Measurements from ENCODE around the gene LMOD2.

Gene LMOD2

DNA sequence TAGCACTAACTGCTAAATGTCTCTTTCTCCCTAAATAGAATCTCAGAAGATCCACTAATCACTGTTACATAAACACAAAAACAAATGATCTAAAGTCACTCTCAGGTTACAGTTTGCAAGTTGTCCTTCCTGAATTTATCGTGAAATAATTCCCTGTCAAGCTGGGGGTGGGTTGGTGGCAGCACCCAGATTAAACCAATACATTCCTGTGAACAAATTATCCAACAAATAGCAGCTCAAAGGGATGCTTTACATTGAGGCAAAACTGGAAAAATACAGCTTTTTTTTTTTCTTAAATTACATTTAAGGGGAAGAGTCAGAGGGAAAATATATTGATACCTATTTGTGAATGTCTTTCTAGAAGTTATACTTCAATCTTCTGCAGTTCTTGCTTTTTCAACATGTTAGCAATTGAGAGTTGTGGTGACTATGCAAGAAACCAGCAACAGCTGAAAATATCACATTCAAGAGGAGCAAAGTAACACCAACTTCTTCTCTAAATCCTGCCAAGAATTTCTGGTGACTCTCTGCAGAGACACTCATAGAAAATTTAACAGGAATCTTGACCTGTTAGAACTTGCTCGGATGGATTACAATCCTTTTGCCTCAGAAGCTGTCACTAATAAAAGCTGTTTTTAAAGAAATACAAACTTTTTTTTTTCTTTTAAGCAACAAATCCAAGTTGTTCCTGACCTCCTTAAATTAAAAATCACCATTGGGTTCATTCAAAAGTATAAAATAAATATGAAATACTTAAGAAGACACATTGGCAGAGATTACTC is 18.9 kb downstream of the LMOD2 start:
- no peak for DNase-seq

DNA sequence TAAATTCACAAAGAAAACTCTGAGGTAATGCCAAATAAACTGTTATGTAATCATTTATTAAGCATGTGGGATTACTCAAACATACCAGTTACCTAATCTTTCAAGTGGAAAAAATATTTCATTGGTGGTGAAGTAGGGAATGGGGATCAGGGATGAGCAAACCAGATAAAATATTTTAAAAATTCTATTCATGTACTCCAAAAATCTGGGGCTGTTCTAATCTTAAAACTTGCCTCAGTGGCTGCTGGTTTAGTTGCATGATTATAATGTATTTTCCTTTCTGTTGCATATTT is 19.5 kb downstream of the LMOD2 start:
- DNase-seq, result no peak

DNA sequence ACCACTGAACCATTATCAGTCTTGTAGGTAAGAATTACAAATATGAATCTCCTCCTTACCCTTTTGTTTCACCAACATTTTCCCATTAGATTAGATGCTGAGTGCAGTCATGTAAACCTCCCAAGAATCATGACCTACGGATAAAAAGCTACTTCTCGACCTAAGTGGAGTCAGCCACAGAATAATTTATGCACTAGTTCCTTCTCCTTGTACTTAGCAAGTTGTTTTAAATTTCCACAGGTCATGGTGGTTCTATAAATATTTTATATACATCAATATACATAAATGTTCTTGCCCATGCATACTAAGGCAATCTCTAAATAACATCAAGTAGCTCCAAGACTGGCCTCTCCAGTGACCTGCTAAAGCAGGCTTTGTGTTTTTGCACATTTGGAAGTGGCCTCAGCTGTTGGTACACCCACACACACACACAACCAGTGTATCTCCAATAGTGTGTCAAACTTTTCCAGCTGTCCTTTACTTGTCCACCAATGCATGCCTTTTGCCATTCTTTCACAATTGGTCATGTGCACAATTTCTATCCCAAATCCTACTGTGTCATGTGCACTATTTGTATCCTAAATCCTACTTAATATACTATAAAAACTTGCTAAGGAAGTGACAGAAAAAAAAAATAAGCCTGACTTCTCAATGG is 21.5 kb downstream of the LMOD2 start:
- no peak for DNase-seq

DNA sequence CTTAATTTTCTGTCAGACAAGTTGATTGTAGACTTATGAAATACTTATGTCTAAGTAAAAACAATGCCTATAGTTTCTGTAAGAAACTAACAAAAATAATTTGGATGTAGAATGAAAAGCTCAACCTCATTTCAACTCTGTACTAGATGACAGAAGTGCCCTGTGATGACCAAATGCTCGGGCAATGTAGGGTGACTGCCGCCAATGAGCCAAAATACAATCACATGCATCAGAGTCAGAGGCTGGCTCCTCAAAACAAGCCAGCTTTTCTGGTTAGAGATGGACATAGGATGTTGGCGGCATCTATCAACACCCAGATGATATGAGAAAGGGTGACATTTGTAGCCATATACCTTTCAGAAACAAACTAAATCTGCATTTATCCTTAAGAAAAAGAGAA is 23.9 kb downstream of the LMOD2 start:
- no peak for DNase-seq

DNA sequence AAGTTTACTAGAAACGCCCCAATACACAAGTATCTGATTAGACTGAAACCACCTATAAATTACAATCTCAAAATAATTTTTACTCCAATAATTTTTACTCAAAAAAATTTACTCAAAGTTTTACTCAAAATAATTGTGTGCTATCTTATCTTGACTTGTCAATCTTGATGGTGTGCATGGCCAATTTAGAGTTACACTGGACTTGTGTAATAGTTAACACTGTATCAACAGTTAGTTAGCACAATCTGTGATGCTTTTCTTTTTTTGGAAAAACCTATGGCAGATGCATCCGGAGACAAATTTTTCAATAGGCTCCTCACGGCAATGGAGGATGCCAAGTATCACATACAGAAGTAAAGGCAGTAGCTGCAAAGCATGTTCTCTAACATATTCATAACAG is 24.9 kb downstream of the LMOD2 start:
- DNase-seq, result no peak

DNA sequence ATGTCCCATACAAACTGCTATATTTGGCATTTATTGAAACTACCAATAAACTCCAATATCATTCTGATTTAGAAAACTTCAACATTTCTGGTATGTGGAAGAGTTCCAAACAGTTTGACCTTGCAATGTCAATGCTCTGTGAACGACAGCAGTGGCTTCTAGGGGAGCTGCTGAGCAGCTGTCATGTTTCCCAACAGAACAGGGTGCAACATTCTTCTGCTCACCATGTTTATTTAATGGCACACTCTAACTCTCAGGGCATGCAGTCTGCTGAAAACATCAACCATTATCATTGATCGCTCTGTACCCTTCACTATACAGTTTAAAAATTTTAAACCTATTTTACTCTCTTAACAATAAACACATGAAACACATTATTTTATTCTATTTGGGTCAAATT is 25.9 kb downstream of the LMOD2 start:
- DNase-seq, result no peak

DNA sequence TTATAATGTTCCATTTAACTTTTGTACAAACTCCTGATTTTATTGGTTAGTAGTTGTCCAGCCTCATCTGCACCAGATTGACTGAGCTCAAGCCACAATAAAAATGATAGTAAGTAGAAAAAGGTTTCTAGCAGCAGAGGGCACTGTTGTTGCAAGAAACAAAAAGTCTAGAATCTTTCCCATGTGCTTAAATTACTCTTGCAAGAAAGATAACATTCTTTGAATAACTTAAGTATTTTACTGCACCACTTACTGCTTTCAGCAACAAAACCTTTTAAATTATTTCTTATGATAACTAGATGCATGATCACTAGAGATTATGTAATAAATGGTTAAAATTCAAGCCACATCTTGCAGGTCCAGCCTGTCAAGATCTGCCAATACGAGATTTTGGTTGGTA is 27.0 kb downstream of the LMOD2 start:
- DNase-seq, result peak; percentile 61

DNA sequence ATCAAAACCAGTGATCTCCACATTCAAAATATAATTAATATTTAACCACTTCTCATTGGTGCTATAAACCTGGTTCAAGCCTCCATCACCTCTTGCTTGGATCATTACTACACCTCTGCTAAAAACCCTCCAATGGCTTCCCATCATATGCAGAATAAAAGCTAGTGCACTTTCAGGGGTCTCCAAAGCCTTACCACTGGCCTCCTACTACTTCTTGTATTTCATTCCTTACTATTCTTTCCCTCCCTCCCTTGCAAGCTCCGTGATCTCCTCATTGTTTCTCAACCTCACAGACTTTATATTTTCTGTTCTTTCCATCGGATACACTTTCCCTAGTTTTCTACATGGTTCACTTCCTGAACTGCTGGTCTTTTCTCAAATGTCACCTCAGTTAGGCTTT is 31.5 kb downstream of the LMOD2 start:
- no peak for DNase-seq

DNA sequence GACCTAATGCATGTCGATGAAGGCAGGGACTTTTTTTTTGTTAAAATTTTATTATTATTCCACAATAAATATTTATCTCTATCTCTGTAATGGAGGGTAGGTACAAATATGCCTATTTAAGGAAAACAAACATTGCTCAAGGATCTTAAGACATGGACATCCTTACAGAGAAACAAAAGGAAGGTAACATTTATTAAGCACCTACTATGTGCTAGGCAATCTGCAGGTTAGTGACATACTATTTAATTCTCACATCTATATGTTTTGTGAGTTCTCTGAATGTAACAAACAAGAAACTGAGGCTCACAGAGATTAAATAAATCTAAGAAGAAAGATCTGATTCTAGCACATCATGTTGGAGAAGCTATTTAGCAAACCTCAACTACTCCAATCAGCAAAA is 32.1 kb downstream of the LMOD2 start:
- DNase-seq, result no peak

DNA sequence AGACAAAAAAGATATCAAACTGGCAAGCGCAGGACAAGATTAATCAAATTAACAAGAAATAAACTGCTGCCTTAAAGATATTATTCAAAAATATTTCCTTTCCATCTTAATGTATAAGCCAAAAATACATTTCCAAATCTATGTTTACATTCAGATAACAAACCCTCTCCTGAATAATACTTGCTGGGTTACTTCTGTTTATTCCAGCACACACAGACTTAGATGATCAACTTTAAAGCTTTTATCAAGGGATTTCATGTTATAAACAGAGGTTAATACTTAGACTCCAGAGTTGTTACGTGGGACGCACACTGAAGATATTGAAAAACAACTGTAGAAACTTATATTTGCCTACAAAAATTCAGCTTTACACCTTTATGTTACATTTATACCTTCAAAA is 33.6 kb downstream of the LMOD2 start:
- DNase-seq, result no peak

DNA sequence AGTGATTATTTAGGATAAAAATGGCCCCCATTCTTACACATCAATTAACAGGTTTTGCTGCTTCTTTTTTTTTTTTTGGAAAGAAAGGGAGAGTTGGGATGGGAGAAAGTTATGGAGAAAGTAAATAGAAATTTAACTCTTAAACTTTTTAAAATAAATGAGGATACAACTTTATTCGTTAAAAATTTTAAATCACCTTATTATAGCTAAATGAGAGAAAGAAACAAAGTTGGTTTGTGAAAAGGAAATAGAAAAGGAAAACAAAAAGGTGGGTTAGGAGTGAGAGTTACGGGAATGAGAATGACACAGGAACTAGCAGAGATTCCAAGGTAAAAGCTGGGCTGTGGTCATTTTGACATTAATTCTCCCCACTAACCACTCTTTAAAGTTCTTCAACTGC is 34.9 kb downstream of the LMOD2 start:
- no peak for DNase-seq

DNA sequence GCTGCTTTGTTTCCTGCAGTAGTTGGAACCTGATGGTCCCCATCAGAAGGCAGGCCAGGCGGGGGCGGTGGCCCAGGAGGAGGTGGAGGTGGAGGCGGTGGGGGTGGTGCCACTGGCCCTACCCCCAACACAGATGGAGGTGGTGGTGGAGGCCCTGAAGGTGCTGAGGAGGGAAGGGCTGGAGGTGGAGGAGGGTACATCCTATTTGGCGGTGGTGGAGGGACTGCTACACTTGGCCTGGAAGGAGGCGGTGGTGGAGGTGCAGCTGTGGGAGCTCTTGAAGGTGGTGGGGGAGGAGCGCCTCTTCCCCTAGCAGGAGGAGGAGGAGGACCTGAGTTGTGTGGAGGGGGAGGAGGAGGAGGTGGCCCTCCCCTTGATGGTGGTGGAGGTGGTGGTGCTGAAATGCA is 36.8 kb downstream of the LMOD2 start:
- no peak for DNase-seq

DNA sequence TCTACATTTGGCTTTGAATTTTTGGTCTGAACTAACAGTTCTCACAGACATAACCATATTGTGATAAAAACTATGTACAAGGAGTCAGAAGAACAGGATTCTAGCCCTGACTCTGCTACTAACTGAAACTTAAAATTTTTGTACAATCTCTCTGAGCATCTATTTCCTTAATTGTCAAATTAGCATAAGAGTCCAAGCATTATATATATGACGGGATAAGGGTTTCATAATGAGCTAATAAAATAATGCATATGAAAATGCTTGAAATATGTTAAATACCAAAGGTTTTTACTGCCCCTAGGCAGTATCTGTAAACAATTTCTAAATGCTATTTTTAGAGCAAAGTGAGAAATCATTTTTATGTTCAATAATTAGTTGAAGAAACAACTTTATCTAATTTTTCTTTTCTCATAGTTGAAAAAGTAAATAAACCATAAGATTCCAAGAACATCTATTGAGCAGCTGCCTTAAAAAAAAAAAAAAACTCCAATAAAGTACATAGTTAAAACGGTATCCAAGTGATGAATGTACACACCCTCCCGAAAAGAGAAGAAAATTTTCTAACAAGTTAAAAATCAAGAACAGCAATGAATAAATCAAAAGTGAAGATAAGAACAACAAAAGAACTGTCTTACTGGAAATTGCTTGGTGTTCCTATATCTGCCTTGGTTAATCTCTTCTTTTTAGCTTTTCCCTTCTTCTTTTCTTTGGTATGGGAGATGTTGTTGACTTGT is 40.4 kb downstream of the LMOD2 start:
- no peak for DNase-seq

DNA sequence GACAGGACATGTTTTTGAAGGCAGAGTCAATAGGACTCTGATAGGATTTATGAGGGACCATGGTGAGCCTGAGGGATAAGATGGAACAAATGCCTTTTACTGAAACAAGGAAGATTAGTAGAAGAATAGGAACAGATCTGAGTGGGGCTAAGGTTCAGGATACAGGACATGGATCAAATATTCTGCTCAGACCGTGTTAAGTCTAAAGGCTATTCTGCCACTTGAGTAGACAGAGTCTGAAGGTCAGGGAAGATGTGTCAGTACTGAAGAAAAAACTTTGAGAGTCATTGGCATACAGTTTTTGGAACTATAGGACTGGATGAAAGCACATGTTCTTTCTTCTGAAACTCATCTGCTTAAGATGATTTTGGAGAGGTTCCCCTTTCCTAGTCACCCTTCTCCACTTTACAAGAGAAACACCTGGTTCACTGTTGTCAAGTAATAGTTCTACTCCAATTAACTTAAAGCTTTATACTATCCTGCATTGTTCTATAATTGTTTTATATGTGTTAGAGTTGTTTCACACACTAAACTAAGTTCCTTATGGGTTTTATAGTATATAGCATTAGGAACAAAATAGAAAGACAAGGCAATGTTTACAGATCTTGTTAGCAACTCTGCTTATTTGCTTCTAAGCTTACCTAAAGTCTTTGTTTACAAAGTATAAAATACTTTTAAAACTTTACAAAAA is 49.7 kb downstream of the LMOD2 start:
- no peak for DNase-seq

DNA sequence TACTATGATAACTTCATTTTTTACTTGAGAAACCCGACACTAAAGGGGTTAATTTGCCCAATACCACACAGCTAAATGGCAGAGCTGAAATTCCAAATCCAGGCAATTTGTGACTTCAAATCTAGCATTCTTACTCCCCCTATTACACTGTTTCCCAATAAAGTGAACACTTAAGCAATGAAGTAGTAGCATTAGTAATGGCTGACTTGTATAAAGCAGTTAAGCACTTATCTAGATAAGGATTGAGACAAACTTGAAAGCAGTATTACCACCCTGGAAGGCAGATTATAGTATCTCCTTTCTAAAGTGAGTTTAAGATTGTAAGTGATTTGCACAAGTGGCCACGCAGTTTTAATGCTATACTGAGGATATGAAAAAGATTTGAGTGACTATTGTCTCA is 53.9 kb downstream of the LMOD2 start:
- no peak for DNase-seq

DNA sequence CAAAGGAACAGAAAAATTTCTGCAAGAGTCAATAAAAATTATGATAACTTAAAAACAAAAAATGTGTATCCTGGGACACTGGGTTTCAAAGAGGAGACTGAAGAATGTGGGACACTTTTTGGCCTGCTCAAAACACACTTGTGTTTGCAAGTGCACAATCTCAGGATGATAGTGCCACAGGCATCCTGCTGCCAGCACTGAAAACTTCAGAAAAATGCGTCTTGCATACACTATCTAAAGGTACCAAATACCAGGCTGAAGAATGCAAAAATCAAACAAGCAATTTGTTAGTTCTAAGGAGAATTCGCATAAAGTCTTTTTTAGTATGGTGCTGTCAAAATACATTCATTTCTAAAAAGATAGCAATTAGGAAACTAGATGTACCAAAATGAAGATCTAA is 55.0 kb downstream of the LMOD2 start:
- DNase-seq, result no peak

DNA sequence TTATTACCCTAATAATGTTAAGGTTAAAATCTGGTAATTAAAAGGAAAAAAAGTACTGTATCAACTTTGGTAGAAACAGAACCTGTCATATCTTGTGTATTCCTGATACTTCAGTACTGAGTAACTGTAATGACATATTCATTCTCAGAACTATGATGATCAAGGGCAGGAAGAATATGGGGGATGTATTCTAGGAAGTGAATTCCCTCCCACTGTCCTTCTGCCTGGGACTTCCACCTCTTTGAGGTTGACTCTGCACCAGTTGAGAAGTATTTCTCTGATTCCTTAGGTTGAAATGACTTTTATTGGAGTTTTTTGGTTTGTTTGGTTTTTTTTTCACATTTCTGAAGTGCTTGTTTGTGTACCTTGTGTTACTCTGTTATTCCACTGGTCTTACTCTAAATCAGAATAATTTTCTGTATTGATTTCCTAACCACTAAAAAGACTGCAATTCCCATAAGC is 56.2 kb downstream of the LMOD2 start:
- DNase-seq, result no peak

DNA sequence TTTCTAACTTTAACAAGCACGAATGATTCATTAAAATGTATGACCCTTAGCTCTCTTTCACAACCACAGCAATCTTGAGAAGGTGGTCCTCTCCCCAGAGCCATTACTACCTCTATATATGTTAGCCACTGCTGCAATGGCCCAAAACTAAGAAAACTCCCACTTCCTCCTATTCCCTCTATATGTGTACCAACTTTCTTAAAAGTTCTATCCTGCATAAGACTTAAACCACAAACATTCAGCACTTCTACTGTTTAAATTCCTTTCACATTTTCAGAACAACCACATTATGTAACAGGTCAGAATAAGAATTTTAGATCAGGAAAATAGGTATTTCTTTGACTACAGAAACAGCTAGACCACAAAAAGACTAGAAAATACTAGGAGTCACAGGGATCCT is 57.0 kb downstream of the LMOD2 start:
- no peak for DNase-seq

Measured in CD4-positive, alpha-beta T cell treated with Interleukin-10 for 1 hour (primary cell).